ENCODE results near the gene LMO1. TPM values are rescaled to one million over a fixed set of nuclear protein-coding genes. Genes with fewer than 3 reads are reported as not detected.

Gene LMO1
- total RNA-seq, 2 experiments from 2014 or later: not detected

DNA sequence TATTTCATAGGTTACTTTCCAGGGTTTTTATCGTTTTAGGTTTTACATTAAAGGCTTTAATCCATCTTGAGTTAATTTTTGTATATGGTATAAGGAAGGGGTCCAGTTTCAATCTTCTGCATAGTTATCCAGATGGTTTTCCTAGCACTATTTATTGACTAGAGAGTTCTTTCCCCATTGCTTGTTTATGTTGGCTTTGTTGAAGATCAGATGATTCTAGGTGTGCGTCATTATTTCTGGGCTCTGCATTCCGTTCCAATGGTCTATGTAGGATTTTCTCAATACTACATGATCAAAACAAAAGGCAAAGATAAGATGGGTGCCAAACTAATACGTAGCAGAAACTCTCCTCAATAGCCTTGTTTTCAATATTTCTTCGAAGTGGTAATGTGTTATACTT is 80.6 kb downstream of the LMO1 start:
- Mint-ChIP-seq H3K36me3 (ENCODE audit: low read depth) (no peaks in the 10 kb centered on the region), H3K9me3 (no peaks in the 10 kb centered on the region), H3K27ac (no peak overlapping the region), H3K4me1 (no peaks in the 10 kb centered on the region), H3K4me3 (no peak overlapping the region), H3K27me3 (peaks cover 29% of the 10 kb centered on the region)
- POLR2A ChIA-PET: no interaction called here
- CTCF ChIA-PET: no interaction called here
- DNase-seq: no peak

- H3K27me3 Mint-ChIP-seq: peaks cover 20% of the 10 kb centered on the region
- no peak for DNase-seq
- H3K4me3 Mint-ChIP-seq: no peak overlapping the region
Observed at GRCh38 chr11:8180469-8180868, 83.2 kb downstream of the LMO1 start.

GRCh38 chr11:8178297-8178696 is 85.4 kb downstream of the LMO1 start:
- Mint-ChIP-seq H3K27ac (no peak overlapping the region), H3K4me3 (no peak overlapping the region), H3K4me1 (no peaks in the 10 kb centered on the region), H3K36me3 (ENCODE audit: low read depth) (no peaks in the 10 kb centered on the region), H3K27me3 (peaks cover 25% of the 10 kb centered on the region), H3K9me3 (no peaks in the 10 kb centered on the region)
- ChIA-PET POLR2A (no interaction called here), CTCF (interaction anchor here (1.3 kb wide), 1 partner anchor 14 kb away, joined by 4 read pairs; no protein-coding TSS in a partner anchor)
- no peak for DNase-seq

More at GRCh38 chr11:8180469-8180868, 83.2 kb downstream of the LMO1 start:
- H3K9me3 Mint-ChIP-seq: no peaks in the 10 kb centered on the region
- no peak overlapping the region for H3K27ac Mint-ChIP-seq
- H3K4me1 Mint-ChIP-seq: no peaks in the 10 kb centered on the region
- CTCF ChIA-PET: no interaction called here
- POLR2A ChIA-PET: no interaction called here
- H3K36me3 Mint-ChIP-seq (ENCODE audit: low read depth): no peaks in the 10 kb centered on the region

DNA sequence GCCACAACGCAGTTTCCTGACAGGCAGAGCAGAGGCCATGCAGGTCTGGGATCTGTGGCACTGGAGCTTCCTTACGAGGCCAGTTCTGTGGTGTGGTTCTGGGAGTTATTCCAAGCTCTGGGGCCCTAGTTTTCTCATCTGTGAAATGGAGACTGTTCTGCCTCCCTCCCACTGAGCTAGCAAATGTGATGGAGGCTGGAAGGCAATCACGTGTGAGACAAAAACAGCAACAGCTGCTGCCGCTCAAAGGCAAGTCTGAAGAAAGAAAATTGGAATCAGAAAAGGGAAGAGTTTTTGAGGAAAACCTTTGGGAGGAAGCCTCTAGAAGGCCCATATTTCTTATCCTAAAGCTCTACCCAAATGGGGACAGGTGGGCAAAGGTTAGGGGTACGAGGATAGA is 86.5 kb downstream of the LMO1 start:
- Mint-ChIP-seq H3K27me3 (peaks cover 16% of the 10 kb centered on the region), H3K4me3 (no peak overlapping the region), H3K27ac (no peak overlapping the region), H3K36me3 (ENCODE audit: low read depth) (no peaks in the 10 kb centered on the region), H3K9me3 (no peaks in the 10 kb centered on the region), H3K4me1 (no peaks in the 10 kb centered on the region)
- POLR2A ChIA-PET: no interaction called here
- CTCF ChIA-PET: no interaction called here
- DNase-seq: no peak

Other genes starting within 250 kb of the LMO1 start
- gene TUB, start 182.7 kb downstream of the LMO1 start, total RNA-seq: under 1 TPM; 0.05 to 0.08 TPM
- 1 to 10 TPM; 3.4 to 4.8 TPM for gene RIC3, start 94.9 kb downstream of the LMO1 start, total RNA-seq

All from activated CD4-positive, alpha-beta memory T cell treated with anti-CD3 and anti-CD28 coated beads, Interleukin-2, amount 10 ng/mL, durations not matched to agents 7 days and 5 days (primary cell).